Mucosa of descending colon (tissue), 3 donors: Measurements from ENCODE around the gene CTNNBL1. TPM values are rescaled to one million over a fixed set of nuclear protein-coding genes. Genes with fewer than 3 reads are reported as not detected.

Source experiments
- ATAC-seq: fragments of 200-7000 bp; cut with Tn5 transposase; one replicate; pipeline ENCODE4 v1.9.1; 2020; ENCODE audit warnings: mild to moderate bottlenecking, moderate library complexity
- DNase-seq, 3 donors: peaks; one replicate each; pipeline ENCODE4 v3.0.0-alpha.2; 2020
- H3K36me3 ChIP-seq: fragments of 200-600 bp; one replicate; pipeline ENCODE4 v1.8.0; 2021; ENCODE audit warnings: low read depth, mild to moderate bottlenecking
- H3K4me1 ChIP-seq: fragments of 200-600 bp; one replicate; pipeline ENCODE4 v1.8.0; 2021; ENCODE audit warnings: low read depth, mild to moderate bottlenecking
- H3K4me3 ChIP-seq: fragments of 200-600 bp; one replicate; pipeline ENCODE4 v1.8.0; 2021; ENCODE audit warnings: mild to moderate bottlenecking
- H3K9me3 ChIP-seq: fragments of 200-600 bp; one replicate; pipeline ENCODE4 v1.8.0; 2021; ENCODE audit warnings: mild to moderate bottlenecking
- intact Hi-C, 2 donors: fragments of 100-400 bp; cut with DNase I in 1 of 2; cut with micrococcal nuclease in 1 of 2; formaldehyde crosslinking; loops; one replicate each; pipeline versions ENCODE4 v1.11.0 to v1.11.1; 2022; cut with DNase I, micrococcal nuclease
- total RNA-seq, 3 donors: library from RNA; stranded (reverse); fragmentation: NEBNext Ultra II Directional in 2 of 3; extraction: Animal tissue kit (Norgen Biotek cat#: 25700) in 2 of 3; gene quantifications; one replicate each; pipeline versions ENCODE4 v1.2.1 to v1.2.4, GENCODE V29; 2021 to 2023
- TF ChIP-seq, protein P1 (sequence below): fragments of 200-600 bp; IDR thresholded peaks from one replicate; pipeline ENCODE4 v1.8.0; 2022; ENCODE audit warnings: antibody characterized with exemption, mild to moderate bottlenecking
- donor health status: DM: no; HTN: no; CAD: no; lungs with moderate emphysema.
- donor health status: DM: no; HTN: no; CAD: no.
- donor health status: DM: no; HTN: yes; CAD: no.

Gene CTNNBL1
- total RNA-seq, 3 donors from 2014 or later: 31.0 to 64.8 (median 37.8) TPM

DNA sequence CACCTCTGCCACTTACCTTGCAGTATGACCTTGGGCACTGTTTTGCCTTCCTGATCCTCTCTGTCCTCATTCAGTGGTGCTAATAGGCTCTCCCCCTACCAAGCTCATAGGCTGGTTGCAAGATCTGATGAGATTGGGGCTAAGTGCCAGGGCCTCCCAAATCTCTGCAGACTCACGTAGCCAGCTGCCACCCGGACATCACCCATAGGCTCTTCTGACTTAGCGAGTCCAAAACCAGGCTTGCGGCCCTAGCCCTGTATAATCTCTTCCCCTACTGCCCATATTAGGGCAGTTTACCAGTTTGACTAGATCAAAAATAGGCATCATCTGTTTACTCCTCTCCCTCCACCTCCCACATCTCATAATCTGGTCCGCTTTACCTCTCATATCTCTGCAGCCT is 154.9 kb downstream of the CTNNBL1 start:
- no peaks in the 10 kb centered on the region for H3K4me1 ChIP-seq
- intact Hi-C loops: no loop called here
- ATAC-seq (no peak), DNase-seq (no peak)
- H3K4me3 ChIP-seq: no peak overlapping the region
- TF ChIP-seq, protein P1, sequence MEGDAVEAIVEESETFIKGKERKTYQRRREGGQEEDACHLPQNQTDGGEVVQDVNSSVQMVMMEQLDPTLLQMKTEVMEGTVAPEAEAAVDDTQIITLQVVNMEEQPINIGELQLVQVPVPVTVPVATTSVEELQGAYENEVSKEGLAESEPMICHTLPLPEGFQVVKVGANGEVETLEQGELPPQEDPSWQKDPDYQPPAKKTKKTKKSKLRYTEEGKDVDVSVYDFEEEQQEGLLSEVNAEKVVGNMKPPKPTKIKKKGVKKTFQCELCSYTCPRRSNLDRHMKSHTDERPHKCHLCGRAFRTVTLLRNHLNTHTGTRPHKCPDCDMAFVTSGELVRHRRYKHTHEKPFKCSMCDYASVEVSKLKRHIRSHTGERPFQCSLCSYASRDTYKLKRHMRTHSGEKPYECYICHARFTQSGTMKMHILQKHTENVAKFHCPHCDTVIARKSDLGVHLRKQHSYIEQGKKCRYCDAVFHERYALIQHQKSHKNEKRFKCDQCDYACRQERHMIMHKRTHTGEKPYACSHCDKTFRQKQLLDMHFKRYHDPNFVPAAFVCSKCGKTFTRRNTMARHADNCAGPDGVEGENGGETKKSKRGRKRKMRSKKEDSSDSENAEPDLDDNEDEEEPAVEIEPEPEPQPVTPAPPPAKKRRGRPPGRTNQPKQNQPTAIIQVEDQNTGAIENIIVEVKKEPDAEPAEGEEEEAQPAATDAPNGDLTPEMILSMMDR: no peak
- H3K36me3 ChIP-seq: no peaks in the 10 kb centered on the region
- H3K9me3 ChIP-seq: no peaks in the 10 kb centered on the region

GRCh38 chr20:37849156-37849555 is 155.3 kb downstream of the CTNNBL1 start:
- ATAC-seq: no peak

GRCh38 chr20:37849566-37849965 is 155.7 kb downstream of the CTNNBL1 start:
- TF ChIP-seq, protein P1: no peak
- no peaks in the 10 kb centered on the region for H3K4me1 ChIP-seq
- no peak overlapping the region for H3K4me3 ChIP-seq
- H3K36me3 ChIP-seq: no peaks in the 10 kb centered on the region
- ATAC-seq: no peak
- no peaks in the 10 kb centered on the region for H3K9me3 ChIP-seq
- no peak for DNase-seq
- intact Hi-C loops: no loop called here

More at GRCh38 chr20:37849156-37849555, 155.3 kb downstream of the CTNNBL1 start:
- intact Hi-C loops: no loop called here
- H3K4me3 ChIP-seq: no peak overlapping the region
- no peak for DNase-seq
- no peaks in the 10 kb centered on the region for H3K36me3 ChIP-seq
- H3K9me3 ChIP-seq: no peaks in the 10 kb centered on the region
- no peaks in the 10 kb centered on the region for H3K4me1 ChIP-seq
- TF ChIP-seq, protein P1: no peak

DNA sequence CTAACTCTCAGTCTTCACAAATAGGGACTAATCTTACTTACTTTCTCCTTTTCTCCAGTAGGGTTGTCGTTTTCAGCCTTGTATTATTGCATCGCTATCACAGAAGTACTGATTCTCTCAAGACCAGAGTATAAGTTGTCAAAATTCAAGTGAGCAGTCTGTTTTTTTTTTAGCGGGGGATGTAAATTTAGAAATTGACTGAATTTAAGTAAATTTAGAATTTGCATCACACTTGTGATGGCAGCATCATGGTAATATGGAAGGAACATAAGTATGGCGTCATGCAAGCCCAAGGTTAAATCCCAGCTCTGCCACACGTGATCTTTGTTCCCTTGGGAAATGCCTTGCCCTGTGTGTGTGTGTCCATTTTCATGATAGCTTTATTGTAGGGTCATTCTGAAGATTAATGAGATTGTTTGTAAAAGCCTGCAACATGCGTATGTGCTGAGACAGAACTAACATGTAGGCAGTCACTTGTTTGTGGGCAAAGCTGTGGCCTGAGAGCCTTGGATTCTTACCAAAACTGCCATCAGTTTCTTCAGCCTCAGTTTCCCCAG is 156.3 kb downstream of the CTNNBL1 start:
- H3K4me3 ChIP-seq: no peak overlapping the region
- ATAC-seq (no peak), DNase-seq (no peak)
- H3K9me3 ChIP-seq: no peaks in the 10 kb centered on the region
- H3K4me1 ChIP-seq: no peaks in the 10 kb centered on the region
- TF ChIP-seq, protein P1: no peak
- intact Hi-C loops: no loop called here
- no peaks in the 10 kb centered on the region for H3K36me3 ChIP-seq

GRCh38 chr20:37850724-37851355 is 157.0 kb downstream of the CTNNBL1 start:
- no peak for ATAC-seq
- intact Hi-C loops: no loop called here

More at GRCh38 chr20:37850724-37851355, 157.0 kb downstream of the CTNNBL1 start:
- no peak for DNase-seq
- Histone ChIP-seq H3K4me3 (no peak overlapping the region), H3K36me3 (no peaks in the 10 kb centered on the region), H3K9me3 (no peaks in the 10 kb centered on the region), H3K4me1 (no peaks in the 10 kb centered on the region)
- TF ChIP-seq, protein P1: no peak
